ENCODE results near the gene TMEM255A. TPM values are rescaled to one million over a fixed set of nuclear protein-coding genes. Genes with fewer than 3 reads are reported as not detected.
A peak's percentile ranks its signal among the peaks of the same experiment; 100 is the strongest.

Gene TMEM255A
- total and polyA plus RNA-seq, 12 donors, result 0.09 to 3.1 (median 0.96) TPM

DNA sequence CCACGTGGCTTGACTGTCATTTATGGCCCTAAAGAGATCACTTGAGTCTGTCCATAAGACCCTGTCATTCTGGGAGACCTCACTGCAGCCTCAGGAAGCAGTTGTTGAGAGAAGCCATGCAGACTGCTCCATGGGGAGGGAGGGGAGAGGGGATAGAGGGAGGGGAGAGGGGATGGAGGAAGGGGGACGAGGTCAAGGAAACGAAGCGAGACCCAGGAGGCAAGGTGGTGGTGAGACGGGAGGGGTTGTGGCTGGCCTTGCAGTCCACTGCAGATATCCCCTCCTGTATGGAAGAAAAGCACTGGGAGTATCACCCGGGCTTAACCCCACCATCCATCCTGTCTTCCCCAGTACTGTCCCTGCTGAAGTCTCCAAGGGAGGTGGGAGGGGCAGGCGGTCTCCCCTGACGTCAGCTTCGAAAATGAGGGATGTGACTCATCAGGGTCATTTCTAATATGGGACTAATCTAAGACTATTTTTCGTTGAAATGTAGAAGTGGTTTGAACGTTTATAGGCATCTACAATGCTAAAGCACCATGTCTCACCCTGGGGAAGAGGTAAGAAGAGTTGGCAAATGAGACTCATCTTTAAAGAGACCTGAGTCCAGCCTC lies 5.6 kb downstream of the TMEM255A start:
- Histone ChIP-seq H3K36me3 (replicated peaks in 1 of 2) (no peaks in the 10 kb centered on the region), H3K4me1 (replicated peaks in 1 of 2) (no peaks in the 10 kb centered on the region), H3K4me3 (no peak overlapping the region), H3K27me3 (peaks cover 18% of the 10 kb centered on the region), H3K9me3 (replicated peaks in 1 of 3) (no peaks in the 10 kb centered on the region), H3K27ac (no peak overlapping the region)
- intact Hi-C loops (cut with DNase I), result no loop called here
- peak in 3 of 7 donors; percentile 14 to 23 (median 20) for DNase-seq
- 28 to 45% (median 39%) methylated on average over 11 of the region's 11 CpGs for WGBS, 4 donors
- TF ChIP-seq CTCF (IDR thresholded peaks at IDR 0.05) (no peak), POLR2A (IDR thresholded peaks at IDR 0.05) (no peak)

- 61 to 78% (median 70%) methylated on average over 8 of the region's 8 CpGs for WGBS, 4 donors
- H3K27me3 ChIP-seq, result peaks cover 10% of the 10 kb centered on the region
- DNase-seq, result no peak
- no peak for TF ChIP-seq CTCF (IDR thresholded peaks at IDR 0.05)
- TF ChIP-seq POLR2A (IDR thresholded peaks at IDR 0.05), result no peak
- intact Hi-C loops (cut with DNase I), result no loop called here
- H3K9me3 ChIP-seq (replicated peaks in 1 of 3), result no peaks in the 10 kb centered on the region
- H3K36me3 ChIP-seq (replicated peaks in 1 of 2), result no peaks in the 10 kb centered on the region
- H3K27ac ChIP-seq, result no peak overlapping the region
- H3K4me1 ChIP-seq (replicated peaks in 1 of 2), result no peaks in the 10 kb centered on the region
- H3K4me3 ChIP-seq, result no peak overlapping the region
Observed at GRCh38 chrX:120304256-120304655, 7.0 kb downstream of the TMEM255A start.

DNA sequence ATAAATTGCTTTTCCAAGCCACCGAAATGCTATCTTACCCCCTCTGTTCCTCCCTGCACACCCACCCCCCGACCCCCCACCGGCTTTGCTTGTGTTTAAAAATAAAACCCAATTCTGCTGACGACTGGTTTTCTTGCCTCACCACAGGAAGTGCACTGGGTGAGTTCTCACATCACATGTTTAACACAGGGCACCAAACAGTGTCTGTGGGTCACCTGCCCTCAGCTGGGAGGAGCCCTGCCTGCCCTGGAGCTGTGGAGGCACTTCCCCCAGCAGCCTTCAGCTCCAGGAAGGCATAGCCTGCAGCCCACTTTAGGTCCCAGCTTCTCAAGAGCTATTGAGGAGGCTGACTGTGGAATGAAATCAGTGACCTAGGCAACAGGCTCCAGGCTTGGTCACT lies 8.8 kb downstream of the TMEM255A start:
- Histone ChIP-seq H3K27me3 (no peaks in the 10 kb centered on the region), H3K36me3 (replicated peaks in 1 of 2) (no peaks in the 10 kb centered on the region), H3K9me3 (replicated peaks in 1 of 3) (no peaks in the 10 kb centered on the region), H3K4me1 (replicated peaks in 1 of 2) (no peaks in the 10 kb centered on the region), H3K27ac (no peak overlapping the region), H3K4me3 (no peak overlapping the region)
- no peak for TF ChIP-seq CTCF (IDR thresholded peaks at IDR 0.05)
- TF ChIP-seq POLR2A (IDR thresholded peaks at IDR 0.05), result no peak
- DNase-seq, result peak in 2 of 7 donors; percentile 17 to 53
- WGBS, 4 donors, result 12 to 25% (median 19%) methylated on average over 3 to 4 of the region's 4 CpGs
- intact Hi-C loops (cut with DNase I), result no loop called here

DNA sequence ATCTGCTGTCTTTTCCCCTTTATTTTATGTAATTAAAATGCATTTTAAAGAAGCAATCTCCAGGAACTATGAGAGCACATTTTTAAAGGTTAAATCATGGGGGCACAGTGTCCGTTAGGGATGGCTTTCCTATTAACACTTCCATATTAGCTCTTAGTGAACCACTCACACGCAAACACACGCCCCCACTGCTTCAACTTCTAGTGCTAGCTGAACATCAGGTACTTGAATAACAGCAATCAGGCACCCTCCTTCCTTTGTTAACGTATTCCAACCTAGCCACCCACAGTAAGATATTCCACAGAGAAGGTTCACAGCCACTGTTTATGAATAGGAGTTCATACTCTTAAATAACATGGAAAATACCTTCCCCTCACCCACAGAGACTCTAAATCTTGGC lies 9.3 kb downstream of the TMEM255A start:
- intact Hi-C loops (cut with DNase I), result no loop called here
- H3K9me3 ChIP-seq (replicated peaks in 1 of 3), result no peaks in the 10 kb centered on the region
- H3K4me3 ChIP-seq, result no peak overlapping the region
- H3K4me1 ChIP-seq (replicated peaks in 1 of 2), result no peaks in the 10 kb centered on the region
- DNase-seq, result no peak
- TF ChIP-seq POLR2A (IDR thresholded peaks at IDR 0.05) (no peak), CTCF (IDR thresholded peaks at IDR 0.05) (no peak)
- H3K27ac ChIP-seq, result no peak overlapping the region
- no peaks in the 10 kb centered on the region for H3K27me3 ChIP-seq
- H3K36me3 ChIP-seq (replicated peaks in 1 of 2), result no peaks in the 10 kb centered on the region
- 46 to 69% (median 59%) methylated on average over 4 of the region's 4 CpGs for WGBS, 4 donors

All from adrenal gland (tissue), 12 donors.